ENCODE results near the gene UCP2. TPM values are rescaled to one million over a fixed set of nuclear protein-coding genes. Genes with fewer than 3 reads are reported as not detected.

The UCP2 gene
- total and polyA plus RNA-seq, 9 donors = 3.7 to 86.9 (median 16.5) TPM

GRCh38 chr11:74012074-74012809, 29.6 kb upstream of the UCP2 start:
- Histone ChIP-seq H3K4me3 (no peak overlapping the region), H3K36me3 (no peaks in the 10 kb centered on the region), H3K27me3 (no peaks in the 10 kb centered on the region), H3K4me1 (ENCODE audit: insufficient read depth) (no peaks in the 10 kb centered on the region), H3K27ac (no peak overlapping the region), H3K9me3 (no peaks in the 10 kb centered on the region)
- DNase-seq = no peak
- intact Hi-C loops (cut with DNase I) = no loop called here
- TF ChIP-seq CTCF (IDR thresholded peaks at IDR 0.05) (no peak), EP300 (IDR thresholded peaks at IDR 0.05) (no peak), POLR2A (IDR thresholded peaks at IDR 0.05) (no peak)
- WGBS, 3 donors = 90 to 93% (median 93%) methylated on average over 14 of the region's 14 CpGs

- DNase-seq = no peak
- Histone ChIP-seq H3K27me3 (no peaks in the 10 kb centered on the region), H3K9me3 (no peaks in the 10 kb centered on the region), H3K36me3 (no peaks in the 10 kb centered on the region), H3K27ac (no peak overlapping the region), H3K4me3 (no peak overlapping the region), H3K4me1 (ENCODE audit: insufficient read depth) (no peaks in the 10 kb centered on the region)
- TF ChIP-seq EP300 (IDR thresholded peaks at IDR 0.05) (no peak), CTCF (IDR thresholded peaks at IDR 0.05) (no peak), POLR2A (IDR thresholded peaks at IDR 0.05) (no peak)
- intact Hi-C loops (cut with DNase I) = no loop called here
- 85 to 90% (median 89%) methylated on average over 8 of the region's 8 CpGs for WGBS, 3 donors
Measured at GRCh38 chr11:74011360-74012073, 28.9 kb upstream of the UCP2 start.

GRCh38 chr11:74010306-74011300, 28.0 kb upstream of the UCP2 start:
- intact Hi-C loops (cut with DNase I) = no loop called here
- H3K4me3 ChIP-seq = no peak overlapping the region
- no peak overlapping the region for H3K27ac ChIP-seq
- DNase-seq = no peak
- WGBS, 3 donors = 86 to 90% (median 88%) methylated on average over 9 of the region's 9 CpGs
- no peaks in the 10 kb centered on the region for H3K9me3 ChIP-seq
- H3K36me3 ChIP-seq = no peaks in the 10 kb centered on the region
- H3K4me1 ChIP-seq (ENCODE audit: insufficient read depth) = no peaks in the 10 kb centered on the region
- no peaks in the 10 kb centered on the region for H3K27me3 ChIP-seq
- TF ChIP-seq EP300 (IDR thresholded peaks at IDR 0.05) (no peak), POLR2A (IDR thresholded peaks at IDR 0.05) (no peak), CTCF (IDR thresholded peaks at IDR 0.05) (no peak)

- Histone ChIP-seq H3K4me1 (ENCODE audit: insufficient read depth) (no peaks in the 10 kb centered on the region), H3K27ac (no peak overlapping the region), H3K36me3 (no peaks in the 10 kb centered on the region), H3K9me3 (no peaks in the 10 kb centered on the region), H3K27me3 (no peaks in the 10 kb centered on the region), H3K4me3 (no peak overlapping the region)
- WGBS, 3 donors = 90 to 94% (median 93%) methylated on average over 5 of the region's 5 CpGs
- TF ChIP-seq EP300 (IDR thresholded peaks at IDR 0.05) = no peak
- TF ChIP-seq CTCF (IDR thresholded peaks at IDR 0.05) = no peak
- no peak for TF ChIP-seq POLR2A (IDR thresholded peaks at IDR 0.05)
- DNase-seq = no peak
- intact Hi-C loops (cut with DNase I) = no loop called here
Measured at GRCh38 chr11:74009675-74010305, 27.1 kb upstream of the UCP2 start.
